ENCODE results near the gene FCGBP.
"Not testable (repeated sequence)": the region's sequence is repeated elsewhere in the genome, so short reads cannot be mapped to it uniquely, and the experiment has no call there.

Gene FCGBP

DNA sequence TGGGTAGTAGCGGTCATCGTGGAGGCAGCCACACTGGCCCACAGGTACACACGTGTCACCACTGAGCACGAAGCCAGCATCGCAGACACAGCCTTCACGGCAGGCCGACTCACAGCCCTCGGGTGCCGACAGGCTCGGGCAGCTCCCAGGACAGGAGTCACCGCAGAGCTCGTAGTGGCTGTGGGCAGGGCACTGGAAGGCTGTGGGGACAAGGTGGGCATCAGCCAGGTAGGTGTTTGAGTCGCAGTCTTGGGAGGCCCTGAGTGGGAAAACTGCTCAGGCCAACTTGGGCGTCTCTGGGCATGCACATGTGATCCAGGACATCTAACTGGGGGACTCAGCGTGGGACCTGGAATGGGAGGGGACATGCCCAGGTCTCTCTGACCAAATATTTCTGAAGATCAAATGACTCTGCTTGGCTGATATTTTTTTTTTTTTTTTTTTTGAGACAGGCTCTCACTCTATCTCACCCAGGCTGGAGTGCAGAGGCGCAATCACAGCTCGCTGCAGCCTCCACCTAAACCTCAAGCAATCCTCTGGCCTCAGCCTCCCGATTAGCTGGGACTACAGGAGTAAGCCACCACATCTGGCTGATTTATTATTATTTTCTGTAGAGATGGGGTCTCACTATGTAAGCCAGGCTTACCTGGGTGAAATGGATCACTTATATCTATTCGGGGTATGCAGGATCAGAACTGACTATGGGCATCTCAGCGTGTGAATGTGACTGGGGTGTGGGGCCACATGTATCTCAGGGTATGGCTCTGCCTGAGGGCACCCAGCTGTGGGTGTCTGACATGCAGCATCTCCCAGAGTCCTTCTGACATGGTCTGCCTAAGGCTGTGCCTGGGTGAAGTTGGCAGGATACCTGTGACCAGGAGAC lies 44.3 kb downstream of the FCGBP start:
- not testable (repeated sequence) for DNase-seq

DNA sequence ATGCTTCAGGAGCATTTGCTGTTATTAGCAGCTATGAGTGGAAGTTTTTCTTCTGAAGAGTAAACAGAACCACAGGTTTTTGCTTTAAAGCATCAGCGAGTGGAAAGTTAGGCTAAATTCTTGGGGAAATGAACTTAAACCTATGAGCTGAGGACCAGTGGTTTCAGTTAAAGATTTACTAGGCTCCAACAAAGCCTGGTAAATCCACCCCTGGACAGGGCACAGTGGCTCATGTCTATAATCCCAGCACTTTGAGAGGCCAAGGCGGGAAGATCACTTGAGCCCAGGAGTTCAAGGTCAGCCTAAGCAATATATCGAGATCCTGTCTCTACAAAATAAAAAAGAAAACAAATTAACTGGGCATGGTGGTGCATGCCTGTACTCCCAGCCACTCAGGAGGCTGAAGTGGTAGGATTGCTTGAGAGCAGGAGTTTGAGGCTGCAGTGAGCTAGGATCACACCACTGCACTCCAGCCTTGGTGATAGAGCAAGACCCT lies 46.9 kb downstream of the FCGBP start:
- DNase-seq = not testable (repeated sequence)

- DNase-seq = not testable (repeated sequence)
Measured at GRCh38 chr19:39885821-39886554, 48.4 kb downstream of the FCGBP start.

DNA sequence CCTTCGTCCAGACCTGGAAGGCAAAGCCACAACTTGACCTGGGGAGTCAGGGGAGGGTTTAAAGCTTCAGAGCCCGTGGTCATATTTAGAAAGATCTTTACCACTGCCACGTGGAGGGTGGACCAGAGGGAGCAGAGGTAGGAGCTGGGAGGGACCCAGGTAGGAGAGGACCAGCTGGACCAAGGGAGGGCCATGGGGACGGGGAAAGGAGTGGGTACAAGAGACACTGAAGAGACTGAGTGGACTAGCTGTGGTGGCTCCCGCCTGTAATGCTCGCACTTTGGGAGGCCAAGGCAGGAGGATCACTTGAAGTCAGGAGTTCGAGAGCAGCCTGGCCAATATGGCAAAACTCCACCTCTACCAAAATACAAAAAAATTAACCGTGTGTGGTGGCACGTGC lies 49.7 kb downstream of the FCGBP start:
- DNase-seq = not testable (repeated sequence)
